Left lung (tissue), 10 donors: ENCODE data around the gene SORCS1. TPM values are rescaled to one million over a fixed set of nuclear protein-coding genes. Genes with fewer than 3 reads are reported as not detected.

ENCODE experiments used
- ATAC-seq: fragments of 200-7000 bp; cut with Tn5 transposase; one replicate; pipeline ENCODE4 v1.9.1; 2020; ENCODE audit warnings: moderate library complexity
- DNase-seq, 4 donors: peaks; one replicate each; pipeline ENCODE4 v3.0.0-alpha.2; 2013 to 2020
- H3K27ac ChIP-seq, 2 donors: fragments of 200-600 bp; sonication (generic) in 1 of 2; one replicate each; pipeline versions ENCODE4 v1.5.0 to v1.8.0; 2020 to 2021
- H3K27me3 ChIP-seq, 2 donors: fragments of 200-600 bp; sonication (generic) in 1 of 2; one replicate each; pipeline versions ENCODE4 v1.5.0 to v1.8.0; 2020 to 2021
- H3K36me3 ChIP-seq, 2 donors: fragments of 200-600 bp; sonication (generic) in 1 of 2; one replicate each; pipeline versions ENCODE4 v1.5.0 to v1.8.0; 2020 to 2021
- H3K4me1 ChIP-seq, 2 donors: fragments of 200-600 bp; one replicate each; pipeline ENCODE4 v1.8.0; 2021
- H3K4me3 ChIP-seq, 2 donors: fragments of 200-600 bp; sonication (generic) in 1 of 2; one replicate each; pipeline versions ENCODE4 v1.5.0 to v1.8.0; 2020 to 2021; ENCODE audit warnings: mild to moderate bottlenecking in 1 of 2
- H3K9me3 ChIP-seq, 2 donors: fragments of 200-600 bp; sonication (generic) in 1 of 2; one replicate each; pipeline versions ENCODE4 v1.5.0 to v1.8.0; 2020 to 2021
- intact Hi-C, 2 donors: fragments of 100-400 bp; cut with DNase I; formaldehyde crosslinking; loops; one replicate each; pipeline versions ENCODE4 v1.11.2 to v1.14.2; 2022
- polyA plus RNA-seq, 6 donors: library from polyadenylated mRNA; unstranded; fragments of 120-200 nt; gene quantifications; one replicate each; pipeline ENCODE4 v1.2.1, GENCODE V29; 2013; ENCODE audit not compliant: insufficient read length in 6 of 6
- total RNA-seq, 2 donors: library from RNA; stranded (reverse); fragmentation: NEBNext Ultra II Directional; extraction: Animal tissue kit (Norgen Biotek cat#: 25700); gene quantifications; one replicate each; pipeline ENCODE4 v1.2.1, GENCODE V29; 2021
- TF ChIP-seq, protein P1 (sequence below), 2 donors: fragments of 200-600 bp; sonication (generic) in 1 of 2; IDR thresholded peaks; one replicate each; pipeline versions ENCODE4 v1.5.0 to v1.8.0; 2021; ENCODE audit warnings: antibody characterized with exemption in 2 of 2
- donor health status: DM: no; HTN: yes; CAD: no.
- donor health status: DM: no; HTN: no; CAD: no.

Gene SORCS1
- total and polyA plus RNA-seq, 8 donors = 0.03 to 0.72 (median 0.21) TPM

DNA sequence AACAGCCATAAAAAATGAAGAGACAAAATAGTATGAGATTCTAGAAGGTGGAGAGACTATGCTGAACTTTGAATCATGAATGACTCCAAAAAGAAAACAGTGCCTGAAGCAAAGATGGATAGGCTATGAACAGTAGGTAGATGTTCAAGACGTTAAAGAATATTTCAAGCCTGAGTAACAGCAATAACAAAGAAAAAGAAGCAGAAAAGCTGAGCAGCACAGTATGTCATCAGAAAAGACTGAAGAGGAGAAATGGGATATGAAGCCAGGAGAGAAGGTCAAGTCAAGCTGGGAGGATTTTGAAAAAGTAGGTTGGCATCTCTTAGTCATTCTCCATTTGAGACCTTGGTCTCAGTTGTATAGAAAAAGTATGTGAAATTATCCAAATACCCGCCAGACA lies 484.4 kb downstream of the SORCS1 start:
- intact Hi-C loops = no loop called here
- DNase-seq (no peak), ATAC-seq (no peak)
- no peaks in the 10 kb centered on the region for H3K27me3 ChIP-seq
- TF ChIP-seq, protein P1, sequence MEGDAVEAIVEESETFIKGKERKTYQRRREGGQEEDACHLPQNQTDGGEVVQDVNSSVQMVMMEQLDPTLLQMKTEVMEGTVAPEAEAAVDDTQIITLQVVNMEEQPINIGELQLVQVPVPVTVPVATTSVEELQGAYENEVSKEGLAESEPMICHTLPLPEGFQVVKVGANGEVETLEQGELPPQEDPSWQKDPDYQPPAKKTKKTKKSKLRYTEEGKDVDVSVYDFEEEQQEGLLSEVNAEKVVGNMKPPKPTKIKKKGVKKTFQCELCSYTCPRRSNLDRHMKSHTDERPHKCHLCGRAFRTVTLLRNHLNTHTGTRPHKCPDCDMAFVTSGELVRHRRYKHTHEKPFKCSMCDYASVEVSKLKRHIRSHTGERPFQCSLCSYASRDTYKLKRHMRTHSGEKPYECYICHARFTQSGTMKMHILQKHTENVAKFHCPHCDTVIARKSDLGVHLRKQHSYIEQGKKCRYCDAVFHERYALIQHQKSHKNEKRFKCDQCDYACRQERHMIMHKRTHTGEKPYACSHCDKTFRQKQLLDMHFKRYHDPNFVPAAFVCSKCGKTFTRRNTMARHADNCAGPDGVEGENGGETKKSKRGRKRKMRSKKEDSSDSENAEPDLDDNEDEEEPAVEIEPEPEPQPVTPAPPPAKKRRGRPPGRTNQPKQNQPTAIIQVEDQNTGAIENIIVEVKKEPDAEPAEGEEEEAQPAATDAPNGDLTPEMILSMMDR (IDR thresholded peaks at IDR 0.05) = no peak
- H3K9me3 ChIP-seq = peaks cover 0 to 4% of the 10 kb centered on the region in 2 donors
- no peaks in the 10 kb centered on the region for H3K36me3 ChIP-seq
- no peak overlapping the region for H3K4me3 ChIP-seq
- H3K27ac ChIP-seq = no peak overlapping the region
- H3K4me1 ChIP-seq = no peaks in the 10 kb centered on the region

- TF ChIP-seq, protein P1 (IDR thresholded peaks at IDR 0.05) = no peak
- no peak overlapping the region for H3K4me3 ChIP-seq
- DNase-seq = no peak
- H3K4me1 ChIP-seq = no peaks in the 10 kb centered on the region
- H3K36me3 ChIP-seq = no peaks in the 10 kb centered on the region
- intact Hi-C loops = no loop called here
- peaks cover 0 to 4% of the 10 kb centered on the region in 2 donors for H3K9me3 ChIP-seq
- H3K27me3 ChIP-seq = no peaks in the 10 kb centered on the region
- H3K27ac ChIP-seq = no peak overlapping the region
- ATAC-seq = no peak
Observed at GRCh38 chr10:106679314-106679713, 485.2 kb downstream of the SORCS1 start.

DNA sequence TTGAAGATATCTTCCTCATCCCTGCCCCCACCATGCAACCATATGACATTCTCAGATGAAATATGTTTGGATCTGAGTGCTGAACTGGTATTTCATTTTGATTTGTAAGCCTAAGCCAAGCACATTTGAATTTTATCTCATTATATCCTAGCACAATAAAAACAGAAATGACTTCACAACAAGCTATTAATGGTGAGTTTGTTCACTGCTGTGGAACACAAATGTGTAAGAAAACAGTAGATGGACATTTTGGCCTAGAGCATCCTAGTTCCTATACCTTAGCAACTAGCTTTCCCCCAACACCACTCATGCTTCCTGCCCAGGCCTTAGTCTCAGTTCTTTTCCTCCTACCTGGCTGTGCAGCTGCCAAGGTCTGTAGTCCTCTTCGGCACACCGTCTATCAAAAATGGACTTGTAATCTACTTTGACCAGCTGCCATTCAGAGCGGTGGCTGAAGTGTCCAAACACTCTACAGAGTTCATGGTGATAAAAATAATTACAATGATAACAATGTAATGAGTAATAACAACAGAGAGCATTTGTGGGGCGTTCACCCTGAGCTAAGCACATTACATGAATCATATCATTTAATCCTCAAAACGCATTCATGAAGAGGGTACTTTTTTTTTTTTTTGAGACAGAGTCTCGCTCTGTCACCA lies 491.9 kb downstream of the SORCS1 start:
- H3K9me3 ChIP-seq = peaks cover 0 to 4% of the 10 kb centered on the region in 2 donors

GRCh38 chr10:106661767-106662140 lies 502.8 kb downstream of the SORCS1 start:
- DNase-seq = no peak

More for the DNA sequence above, 491.9 kb downstream of the SORCS1 start:
- H3K27ac ChIP-seq = no peak overlapping the region
- TF ChIP-seq, protein P1 (IDR thresholded peaks at IDR 0.05) = no peak
- ATAC-seq (no peak), DNase-seq (no peak)
- H3K4me1 ChIP-seq = no peaks in the 10 kb centered on the region
- intact Hi-C loops = no loop called here
- H3K36me3 ChIP-seq = no peaks in the 10 kb centered on the region
- no peaks in the 10 kb centered on the region for H3K27me3 ChIP-seq
- H3K4me3 ChIP-seq = no peak overlapping the region

DNA sequence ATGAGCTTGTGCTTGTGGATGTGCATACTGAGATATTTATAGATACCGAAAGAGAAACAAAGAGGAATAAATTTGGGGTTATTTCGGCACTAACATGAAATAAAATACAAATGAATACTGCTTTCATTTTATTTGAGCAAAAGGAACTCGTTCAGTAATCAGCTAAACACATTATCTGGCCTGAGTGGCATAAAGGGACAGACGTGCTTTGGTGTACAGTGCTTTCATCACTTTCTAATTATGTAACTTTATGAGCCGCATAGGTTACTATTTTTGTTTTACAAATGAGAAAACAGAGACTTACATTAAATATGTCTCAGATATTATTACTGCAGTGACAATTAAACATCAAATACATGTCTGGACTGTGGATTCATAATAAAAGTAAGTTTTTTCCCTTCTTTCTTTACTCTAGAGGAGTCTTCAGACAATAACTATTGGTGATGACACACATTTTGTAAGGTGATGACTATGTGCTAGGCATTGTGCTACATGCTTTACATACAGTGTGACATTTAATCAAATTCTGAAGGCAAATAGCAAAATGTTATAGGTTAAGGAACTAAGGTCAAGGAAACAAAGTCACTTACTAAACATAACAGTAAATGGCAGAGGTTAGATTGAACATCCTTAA lies 503.3 kb downstream of the SORCS1 start:
- Histone ChIP-seq H3K4me3 (no peak overlapping the region), H3K27me3 (no peaks in the 10 kb centered on the region), H3K4me1 (no peaks in the 10 kb centered on the region), H3K27ac (no peak overlapping the region), H3K9me3 (peaks cover 0 to 9% of the 10 kb centered on the region in 2 donors), H3K36me3 (no peaks in the 10 kb centered on the region)
- ATAC-seq (no peak), DNase-seq (no peak)
- TF ChIP-seq, protein P1 (IDR thresholded peaks at IDR 0.05) = no peak
- intact Hi-C loops = no loop called here

More at GRCh38 chr10:106661767-106662140, 502.8 kb downstream of the SORCS1 start:
- Histone ChIP-seq H3K27me3 (no peaks in the 10 kb centered on the region), H3K36me3 (no peaks in the 10 kb centered on the region), H3K9me3 (peaks cover 0 to 9% of the 10 kb centered on the region in 2 donors), H3K4me3 (no peak overlapping the region), H3K4me1 (no peaks in the 10 kb centered on the region), H3K27ac (no peak overlapping the region)
- intact Hi-C loops = no loop called here
- ATAC-seq = no peak
- TF ChIP-seq, protein P1 (IDR thresholded peaks at IDR 0.05) = no peak
